GM19025 (cell line): ENCODE results near the gene AP2A2.
"Not testable (repeated sequence)": the region's sequence is repeated elsewhere in the genome, so short reads cannot be mapped to it uniquely, and the experiment has no call there.

ENCODE experiments used
- ATAC-seq: cut with Tn5 transposase; IDR thresholded peaks from one replicate; pipeline ENCODE4 v1.9.1; 2021; ENCODE audit warnings: mild to moderate bottlenecking, low read depth, moderate library complexity; ENCODE audit not compliant: unreplicated experiment

The AP2A2 gene

DNA sequence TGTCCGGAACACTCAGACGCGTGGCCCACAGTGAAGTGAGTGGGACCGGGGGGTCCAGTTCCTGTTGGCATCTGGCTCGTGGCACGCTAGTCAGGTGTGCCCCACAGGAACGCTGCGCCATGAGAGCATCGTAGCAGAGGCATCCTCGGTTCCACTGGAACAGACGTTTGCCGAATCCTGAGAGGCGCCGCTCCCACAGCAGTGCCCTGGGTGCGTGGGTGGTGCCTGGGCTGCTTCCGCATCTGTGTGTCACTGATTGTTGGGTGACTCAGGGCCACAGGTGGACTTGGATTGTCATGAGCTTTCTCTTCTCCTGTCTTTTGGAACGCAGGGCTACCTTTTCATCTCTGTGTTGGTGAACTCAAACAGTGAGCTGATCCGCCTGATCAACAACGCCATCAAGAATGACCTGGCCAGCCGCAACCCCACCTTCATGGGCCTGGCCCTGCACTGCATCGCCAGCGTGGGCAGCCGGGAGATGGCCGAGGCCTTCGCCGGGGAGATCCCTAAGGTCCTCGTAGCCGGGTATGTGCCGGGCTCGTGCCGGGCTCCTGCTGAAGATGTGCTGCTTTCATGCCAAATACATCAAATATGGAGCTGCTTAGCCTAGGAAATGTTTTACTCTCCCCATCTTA, 46.2 kb downstream of the AP2A2 start:
- no peak for ATAC-seq

DNA sequence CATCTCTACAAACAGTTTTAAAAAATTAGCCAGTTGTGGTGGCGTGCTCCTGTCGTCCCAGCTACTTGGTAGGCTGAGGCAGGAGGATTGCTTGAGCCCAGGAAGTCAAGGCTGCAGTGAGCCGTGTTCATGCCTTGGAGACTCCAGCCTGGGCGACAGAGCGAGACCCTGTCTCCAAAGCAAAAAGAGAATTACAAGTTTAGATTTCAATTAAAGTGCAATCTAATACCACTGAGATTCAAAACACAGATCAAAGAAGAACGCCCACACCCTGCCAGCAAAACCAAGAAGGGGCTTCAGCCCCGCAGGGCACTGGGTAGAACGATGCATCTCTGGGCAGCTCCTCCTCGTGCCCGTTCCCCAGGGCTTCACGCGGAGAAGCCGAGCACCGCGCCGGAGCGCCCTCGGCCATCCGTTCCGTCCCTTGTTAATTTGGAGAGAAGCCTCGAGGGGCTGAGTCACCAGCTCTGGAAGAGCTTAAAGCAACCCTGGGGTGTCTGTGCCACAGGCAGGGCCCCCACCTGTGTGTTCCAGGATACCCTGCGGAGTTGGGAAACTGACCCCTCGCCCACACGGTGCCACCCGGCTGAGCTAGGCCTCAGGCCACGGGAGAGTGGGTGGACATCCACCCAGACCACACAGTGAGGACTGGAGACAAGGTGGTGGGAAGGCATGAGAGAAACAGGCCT, 47.0 kb downstream of the AP2A2 start:
- ATAC-seq: no peak

DNA sequence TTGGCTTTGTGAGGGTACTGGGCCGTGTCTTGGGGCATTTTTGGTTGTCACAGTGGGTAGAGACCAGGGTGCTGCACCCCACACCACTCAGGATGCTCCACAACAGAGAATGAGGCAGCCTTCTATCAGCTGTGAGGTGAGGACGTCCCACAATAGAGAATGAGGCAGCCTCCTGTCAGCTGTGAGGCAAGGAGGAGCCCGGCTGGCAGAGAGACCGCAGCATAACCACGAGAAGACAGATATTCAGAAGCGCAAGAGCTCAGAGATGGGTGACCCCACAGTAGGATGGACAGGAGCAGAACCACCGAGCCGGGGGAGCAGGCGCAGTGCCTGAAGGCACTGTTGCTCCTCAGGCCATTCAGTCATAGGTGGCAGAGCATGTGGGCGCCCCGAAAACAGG, 47.6 kb downstream of the AP2A2 start:
- no peak for ATAC-seq

DNA sequence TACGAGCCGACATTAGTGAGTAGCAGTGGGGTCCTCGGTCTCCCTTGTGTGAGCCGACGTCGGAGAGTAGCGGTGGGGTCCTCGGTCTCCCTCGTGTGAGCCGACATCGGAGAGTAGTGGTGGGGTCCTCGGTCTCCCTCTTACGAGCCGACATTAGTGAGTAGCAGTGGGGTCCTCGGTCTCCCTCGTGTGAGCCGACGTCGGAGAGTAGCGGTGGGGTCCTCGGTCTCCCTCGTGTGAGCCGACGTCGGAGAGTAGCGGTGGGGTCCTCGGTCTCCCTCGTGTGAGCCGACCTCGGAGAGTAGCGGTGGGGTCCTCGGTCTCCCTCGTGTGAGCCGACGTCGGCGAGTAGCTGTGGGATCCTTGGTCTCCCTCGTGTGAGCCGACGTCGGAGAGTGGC, 49.7 kb downstream of the AP2A2 start:
- ATAC-seq: not testable (repeated sequence)

DNA sequence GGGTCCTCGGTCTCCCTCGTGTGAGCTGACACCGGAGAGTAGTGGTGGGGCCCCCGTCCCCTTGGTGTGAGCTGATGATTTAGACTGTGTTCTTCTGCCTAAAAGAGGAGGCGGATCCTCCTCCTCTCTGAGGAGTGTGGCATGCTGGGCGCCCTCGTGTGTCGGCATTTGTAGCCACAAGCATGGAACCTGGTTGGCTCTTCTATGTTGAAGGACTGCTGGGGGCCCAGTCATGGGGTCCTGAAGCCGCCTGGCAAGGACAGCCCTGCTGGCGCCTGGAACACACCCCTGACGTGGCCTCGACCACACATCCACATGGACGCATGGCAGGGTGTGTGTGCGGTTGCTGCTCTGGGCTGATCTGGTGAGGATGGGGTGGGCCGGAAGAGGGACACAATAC, 50.2 kb downstream of the AP2A2 start:
- no peak for ATAC-seq

DNA sequence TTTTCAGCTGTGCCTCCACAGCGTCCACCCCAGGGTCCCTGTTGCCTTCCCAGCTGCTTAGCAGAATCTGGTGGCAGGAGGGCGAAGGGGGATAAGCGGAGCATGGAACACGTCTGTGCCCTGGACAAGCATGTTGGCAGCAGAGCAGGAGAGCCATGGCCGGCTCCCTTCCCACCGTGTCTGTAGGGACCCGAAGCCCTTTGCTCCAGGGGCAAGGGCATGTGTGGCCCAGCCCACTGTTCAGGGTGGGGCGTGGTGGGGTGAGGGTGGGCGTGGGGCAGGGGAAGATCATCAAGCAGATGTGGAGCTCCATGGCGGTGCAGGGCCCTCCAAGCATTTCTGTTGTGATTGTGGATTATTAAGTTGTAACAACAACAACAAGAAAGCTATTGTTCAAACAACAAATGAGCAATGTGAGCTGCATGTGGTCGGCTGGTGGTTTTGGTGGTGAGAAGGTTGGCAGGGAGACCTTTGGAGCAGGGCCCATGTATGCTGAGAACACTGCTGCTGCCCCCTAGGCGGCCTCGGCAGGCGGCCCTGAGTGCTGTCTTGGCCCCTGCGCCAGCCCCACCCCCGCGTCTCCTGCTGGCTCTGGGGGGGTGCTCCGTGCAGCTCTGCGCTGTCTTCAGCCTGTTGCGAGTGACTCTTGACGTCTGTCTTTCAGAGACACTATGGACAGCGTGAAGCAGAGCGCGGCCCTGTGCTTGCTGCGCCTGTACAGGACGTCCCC, 50.9 kb downstream of the AP2A2 start:
- ATAC-seq: no peak

DNA sequence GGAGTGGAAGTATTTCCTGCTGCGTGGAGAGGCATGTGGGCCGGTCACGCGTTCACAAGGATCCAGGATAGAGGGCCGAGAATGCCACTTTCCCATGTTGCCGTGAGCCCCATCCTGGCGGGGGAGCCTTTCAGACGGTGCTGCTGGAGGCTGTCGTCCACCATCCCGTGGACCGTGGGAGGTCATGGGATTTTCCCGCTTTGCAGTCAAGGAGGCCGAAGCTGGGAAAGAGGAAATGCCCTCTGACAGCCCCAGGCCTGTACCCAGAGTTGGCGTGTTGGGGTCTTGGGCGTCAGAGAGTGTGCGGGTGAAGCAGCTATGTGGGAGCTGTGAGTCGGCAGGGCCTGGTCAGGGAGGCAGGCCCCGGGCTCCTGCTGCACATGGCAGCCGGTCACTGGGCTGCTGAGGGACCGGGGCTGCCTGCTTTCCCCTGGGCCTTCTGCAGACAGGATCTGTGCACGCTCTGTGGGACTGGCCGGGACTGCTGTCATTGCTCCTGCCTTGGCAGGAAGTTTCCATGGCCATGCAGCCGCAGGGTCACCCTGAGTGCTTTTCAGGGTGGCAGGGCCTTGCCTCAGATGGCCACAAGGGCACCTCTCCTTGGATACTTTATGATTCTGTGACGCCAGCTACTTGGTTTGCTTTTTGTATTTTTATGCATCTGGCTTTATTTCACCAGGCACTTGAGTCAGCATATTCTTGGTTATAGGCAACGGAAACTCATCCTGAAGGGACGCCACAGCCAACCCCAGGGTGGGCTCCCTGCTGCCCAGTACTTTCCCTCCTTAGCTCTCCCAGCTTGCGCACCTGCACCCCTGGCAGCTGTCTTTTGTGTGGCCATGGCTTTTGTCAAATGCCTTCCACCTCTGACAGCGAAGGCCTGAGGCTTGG, 52.4 kb downstream of the AP2A2 start:
- no peak for ATAC-seq

DNA sequence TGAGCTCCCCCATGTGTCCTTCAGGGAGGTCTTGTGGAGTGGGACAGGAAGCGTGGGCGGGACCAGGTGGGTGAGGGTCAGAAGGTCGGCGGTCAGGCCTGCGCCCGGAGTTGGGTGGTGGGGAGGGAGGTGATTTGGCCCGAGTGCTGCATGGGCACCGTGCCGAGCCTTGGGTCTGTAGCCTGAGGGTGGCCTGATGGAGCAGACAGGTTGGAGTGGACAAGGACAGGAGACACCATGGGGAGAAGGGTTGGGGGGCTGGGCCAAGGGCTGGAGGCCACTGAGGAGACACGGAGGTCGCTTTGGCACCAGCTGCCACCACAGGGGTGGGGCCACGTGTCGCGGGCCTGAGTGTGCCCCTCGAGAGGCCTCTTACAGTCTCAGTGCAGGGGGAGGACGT, 53.1 kb downstream of the AP2A2 start:
- ATAC-seq: no peak

DNA sequence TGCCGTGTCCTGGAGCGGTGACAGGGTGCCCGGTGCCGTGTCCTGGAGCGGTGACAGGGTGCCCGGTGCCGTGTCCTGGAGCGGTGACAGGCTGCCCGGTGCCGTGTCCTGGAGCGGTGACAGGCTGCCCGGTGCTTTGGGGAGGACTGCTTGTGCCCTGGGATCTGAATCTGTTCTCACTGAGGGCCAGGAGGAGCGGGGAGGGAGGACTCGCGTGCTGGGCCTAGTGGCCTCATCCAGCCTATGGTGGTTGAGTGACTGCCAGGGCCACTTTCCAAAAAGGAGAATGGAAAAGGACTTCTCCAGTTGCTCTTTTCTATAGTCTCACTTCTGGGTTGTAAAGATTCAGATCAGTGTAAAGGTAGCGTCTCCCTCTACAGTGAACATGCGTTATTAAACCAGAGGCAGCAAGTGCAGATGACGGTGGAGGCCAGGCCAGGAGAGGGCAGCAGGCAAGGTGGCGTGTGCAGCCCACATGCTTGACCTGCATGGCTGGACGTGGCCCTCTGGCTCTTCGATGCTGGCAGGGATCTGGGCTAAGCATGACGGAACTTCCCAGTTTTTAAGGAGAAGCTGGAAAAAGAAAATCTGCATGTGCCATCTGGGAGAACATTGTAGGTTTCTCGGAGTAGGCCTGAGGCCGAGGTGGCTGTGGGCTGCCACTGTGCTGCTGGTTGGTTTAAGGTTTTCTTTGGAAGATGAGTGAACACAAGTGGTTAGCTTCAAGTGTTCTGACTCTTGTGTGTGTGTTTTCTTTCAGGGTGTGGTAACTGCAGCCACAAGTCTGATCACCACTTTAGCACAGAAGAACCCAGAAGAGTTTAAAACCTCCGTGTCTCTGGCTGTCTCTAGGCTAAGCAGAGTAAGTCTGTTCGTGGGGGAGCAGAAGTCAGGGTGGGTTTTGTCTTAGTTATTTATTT, 55.0 kb downstream of the AP2A2 start:
- no peak for ATAC-seq

DNA sequence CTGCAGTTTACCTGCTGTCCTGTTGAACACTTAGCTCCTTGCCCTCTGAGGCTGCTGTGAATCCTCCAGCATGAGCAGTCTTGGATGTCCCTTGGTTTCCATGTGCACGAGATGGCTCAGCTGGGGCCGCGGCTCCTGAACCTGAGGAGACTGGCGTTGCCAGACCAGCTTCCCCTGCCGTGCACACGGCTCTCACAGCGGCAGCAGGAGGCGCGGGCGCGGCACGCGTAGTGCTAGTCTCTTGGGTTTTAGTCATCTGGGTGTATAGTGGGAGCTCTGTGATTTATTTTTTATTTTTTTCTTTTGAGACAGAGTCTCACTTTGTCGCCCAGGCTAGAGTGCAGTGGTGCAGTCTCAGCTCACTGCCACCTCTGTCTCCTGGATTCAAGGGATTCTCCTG, 56.1 kb downstream of the AP2A2 start:
- no peak for ATAC-seq

DNA sequence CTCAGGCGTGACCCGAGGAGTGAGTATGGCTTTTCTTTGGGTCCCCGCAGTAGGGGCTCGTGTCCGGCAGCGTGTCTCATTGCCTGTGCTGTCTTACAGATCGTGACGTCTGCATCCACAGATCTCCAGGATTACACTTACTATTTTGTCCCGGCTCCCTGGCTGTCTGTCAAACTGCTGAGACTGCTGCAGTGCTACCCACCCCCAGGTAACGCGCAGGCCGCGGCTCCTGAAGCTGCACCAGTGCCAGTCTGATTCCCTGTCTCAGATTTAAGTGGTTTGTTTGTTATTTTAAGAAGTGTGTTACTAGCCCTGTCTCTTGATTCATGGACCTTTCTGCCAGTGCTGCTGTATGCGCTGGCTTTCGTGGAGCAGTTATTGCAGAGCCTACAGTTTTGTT, 58.9 kb downstream of the AP2A2 start:
- no peak for ATAC-seq

DNA sequence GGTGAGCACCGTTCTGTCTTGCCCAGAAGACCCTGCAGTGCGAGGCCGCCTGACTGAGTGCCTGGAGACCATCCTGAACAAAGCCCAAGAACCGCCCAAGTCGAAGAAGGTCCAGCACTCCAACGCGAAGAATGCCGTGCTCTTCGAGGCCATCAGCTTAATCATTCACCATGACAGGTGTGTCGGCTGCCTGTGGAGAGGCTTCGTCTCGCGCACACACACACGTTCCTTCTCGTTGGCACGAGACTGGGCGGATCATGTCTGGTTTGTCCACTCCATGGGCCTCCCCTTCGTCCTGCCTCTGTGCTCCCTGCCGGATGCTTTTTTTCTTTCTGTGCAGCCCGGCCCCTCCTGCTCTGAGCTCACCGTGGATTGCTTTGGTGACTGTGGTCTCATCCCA, 59.7 kb downstream of the AP2A2 start:
- ATAC-seq: no peak

DNA sequence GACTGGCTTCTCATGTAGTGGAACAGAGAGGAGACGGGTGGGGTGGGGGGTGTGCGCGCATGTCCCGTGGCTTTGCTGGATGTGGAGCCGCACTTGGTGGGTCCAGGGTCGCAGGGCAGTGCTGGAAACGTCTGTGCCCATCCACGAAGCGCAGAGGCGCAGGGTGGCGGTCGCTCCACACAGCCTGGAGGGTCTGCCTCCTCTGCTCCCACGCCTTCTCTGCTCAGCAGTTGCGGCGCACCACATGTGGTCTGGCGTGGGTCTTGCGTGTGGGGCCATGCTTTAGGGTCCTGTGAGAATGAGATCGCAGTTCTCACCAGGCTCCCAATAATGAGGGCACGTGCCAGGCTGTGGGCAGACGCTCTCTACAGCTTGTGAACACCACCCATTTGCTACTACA, 60.2 kb downstream of the AP2A2 start:
- no peak for ATAC-seq

DNA sequence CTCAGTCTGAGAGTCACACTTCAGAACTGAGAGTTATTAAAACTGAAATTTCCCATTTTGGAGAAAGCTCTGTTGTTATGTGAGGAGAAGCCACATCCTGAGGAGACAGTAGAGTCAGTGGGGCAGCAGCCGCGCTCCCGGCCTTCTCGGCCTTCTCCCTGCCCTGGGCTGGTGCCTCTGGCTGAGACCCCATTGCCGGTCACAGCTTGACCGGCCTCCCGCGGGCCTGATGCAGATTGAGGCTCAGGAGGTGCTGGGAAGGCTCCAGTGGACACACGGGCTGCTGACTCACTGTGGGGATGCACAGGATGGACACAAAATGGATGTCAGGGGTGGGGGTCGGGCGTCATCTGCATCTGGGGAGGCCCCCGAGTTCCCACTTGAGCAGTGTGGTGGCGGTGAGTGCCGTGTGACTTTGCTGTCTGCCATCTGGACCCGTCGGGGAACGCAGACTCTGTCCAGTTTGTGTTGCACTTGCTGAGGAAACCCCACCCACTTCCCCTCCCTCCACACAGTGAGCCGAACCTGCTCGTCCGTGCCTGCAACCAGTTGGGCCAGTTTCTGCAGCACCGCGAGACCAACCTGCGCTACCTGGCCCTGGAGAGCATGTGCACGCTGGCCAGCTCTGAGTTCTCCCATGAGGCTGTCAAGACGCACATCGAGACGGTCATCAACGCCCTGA, 60.7 kb downstream of the AP2A2 start:
- ATAC-seq: no peak

DNA sequence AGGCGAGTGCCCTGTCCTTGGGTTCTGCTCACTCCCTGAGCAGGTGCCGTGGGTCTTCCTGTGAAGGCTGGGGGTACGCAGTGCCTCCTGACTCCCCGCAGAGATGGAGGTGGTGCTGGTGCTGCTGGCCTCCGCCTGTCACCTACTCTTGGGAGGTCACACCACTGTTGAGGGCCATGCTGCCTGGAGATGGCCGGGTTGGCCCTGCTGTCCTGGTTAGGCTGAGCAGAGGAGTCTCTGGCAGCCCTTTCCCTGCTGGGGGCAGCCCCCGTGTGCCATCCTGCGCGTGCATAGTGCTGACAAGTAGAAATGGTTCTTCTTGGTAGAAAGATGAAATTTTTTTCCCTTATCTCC, 61.3 kb downstream of the AP2A2 start:
- ATAC-seq: no peak

DNA sequence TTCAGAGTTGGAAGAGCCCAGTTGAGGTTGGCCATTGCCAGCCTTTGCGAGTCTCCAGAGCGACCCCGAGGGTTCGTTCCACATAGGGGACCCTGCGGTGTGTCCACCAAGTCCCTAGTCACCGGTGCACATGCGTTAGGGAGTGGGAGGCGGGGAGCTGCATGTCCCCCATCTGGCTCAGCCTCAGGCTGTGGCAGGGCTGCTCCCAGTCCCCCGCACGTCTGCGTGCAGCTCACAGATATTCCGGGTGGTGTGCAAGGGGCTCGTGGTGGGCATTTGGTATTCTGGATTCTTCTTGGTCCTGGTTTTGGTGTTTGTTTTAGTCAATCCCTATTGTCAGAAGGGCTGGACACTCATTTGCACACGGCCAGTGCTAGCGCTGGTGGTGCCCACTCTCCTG, 62.0 kb downstream of the AP2A2 start:
- no peak for ATAC-seq

DNA sequence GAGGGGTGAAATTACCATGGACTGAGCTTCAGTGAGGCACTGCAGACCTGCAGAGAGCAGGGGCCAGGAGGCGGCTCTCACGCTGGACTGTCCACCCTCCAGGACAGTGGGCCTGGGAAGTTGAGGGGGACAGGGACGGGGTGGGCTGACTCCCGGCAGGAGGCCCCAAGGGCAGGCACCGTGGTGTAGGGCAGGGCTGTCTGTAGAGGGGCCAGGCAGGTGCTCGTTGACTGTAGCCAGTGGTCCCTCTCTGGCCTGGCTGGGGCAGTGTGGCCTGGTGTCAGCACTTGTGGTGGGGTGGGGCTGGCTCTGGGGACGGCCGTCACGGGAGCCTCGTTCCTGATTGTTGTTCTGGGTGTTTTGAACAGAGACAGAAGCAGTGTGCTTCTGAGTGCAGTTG, 64.4 kb downstream of the AP2A2 start:
- ATAC-seq: no peak

DNA sequence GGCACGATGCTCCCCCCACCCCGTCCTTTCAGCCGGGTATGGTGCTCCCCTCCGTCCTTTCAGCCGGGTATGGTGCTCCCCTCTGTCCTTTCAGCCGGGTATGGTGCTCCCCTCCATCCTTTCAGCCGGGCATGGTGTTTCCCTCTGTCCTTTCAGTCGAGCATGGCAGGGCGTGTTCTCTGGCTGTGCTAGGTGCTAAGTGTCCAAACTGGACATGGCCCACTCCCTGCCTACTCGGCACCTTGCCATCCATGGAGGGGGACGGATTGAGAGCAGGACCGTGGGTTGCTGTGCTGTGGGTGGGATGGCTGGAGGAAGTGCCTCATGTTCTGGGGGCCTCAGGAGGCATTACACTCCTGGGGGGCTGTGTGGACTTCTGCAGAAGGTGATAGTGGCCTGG, 65.4 kb downstream of the AP2A2 start:
- ATAC-seq: no peak

DNA sequence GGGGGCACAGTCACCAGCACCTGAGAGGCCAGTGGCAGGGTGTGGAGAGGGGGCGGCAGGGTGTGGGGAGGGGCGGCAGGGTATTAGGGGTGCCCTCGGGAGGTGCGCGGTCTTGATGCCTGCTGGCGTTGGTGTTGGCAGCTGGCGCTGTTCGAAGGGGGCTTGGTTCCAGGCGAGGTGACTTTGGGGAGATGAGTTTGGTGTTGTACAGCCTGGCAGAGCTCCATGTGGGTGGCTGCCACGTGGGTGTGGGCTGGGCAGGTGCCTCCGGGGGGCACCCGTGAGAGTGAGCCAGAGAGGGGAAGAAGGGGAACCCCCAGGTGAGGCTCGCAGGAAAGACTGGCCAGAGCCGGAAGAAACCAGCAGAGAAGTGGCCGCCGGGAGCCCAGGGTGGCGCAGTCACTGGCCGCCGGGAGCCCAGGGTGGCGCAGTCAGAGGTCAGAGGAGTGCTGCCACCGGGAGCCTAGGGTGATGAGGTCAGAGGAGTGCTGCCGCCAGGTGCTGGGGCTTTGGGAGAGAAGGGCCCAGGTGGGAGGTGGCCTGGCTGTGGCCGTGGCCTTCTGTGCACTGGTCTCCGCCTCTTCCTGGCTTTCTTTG, 66.1 kb downstream of the AP2A2 start:
- no peak for ATAC-seq
